WI38 (cell line): ENCODE measurements around the gene DIPK1B.
A peak's percentile ranks its signal among the peaks of the same experiment; 100 is the strongest.

Experiments
- H3K4me3 ChIP-seq: 2 replicates; pipeline ENCODE4 v1.5.1; 2011; ENCODE audit warnings: low read depth, mild to moderate bottlenecking, control low read depth, low read length
- TF ChIP-seq, protein P1 (sequence below): IDR thresholded peaks from 2 replicates; pipeline ENCODE4 v1.5.1; 2012; ENCODE audit warnings: low read depth, mild to moderate bottlenecking, control low read depth, low read length

DIPK1B gene

DNA sequence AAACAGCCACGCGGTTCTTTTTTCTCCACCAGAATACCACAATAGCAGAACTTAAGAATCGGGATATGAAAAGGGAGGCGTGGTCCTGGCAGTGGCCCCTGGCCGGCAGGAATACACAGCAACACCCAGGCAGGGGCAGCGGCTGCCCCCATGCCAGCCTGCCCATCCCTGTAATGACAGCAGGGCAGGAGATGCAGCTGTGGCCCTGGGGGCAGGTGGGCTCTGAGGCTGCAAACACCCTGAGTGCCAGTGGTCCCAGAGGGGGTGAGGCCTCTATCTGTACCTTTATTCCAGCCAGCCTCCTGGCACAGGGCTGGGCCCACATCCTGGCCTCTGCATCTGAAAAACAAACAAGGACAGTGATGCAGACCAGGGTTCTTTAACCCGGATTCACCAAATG lies 12.4 kb downstream of the DIPK1B start:
- H3K4me3 ChIP-seq = no peak overlapping the region
- TF ChIP-seq, protein P1, sequence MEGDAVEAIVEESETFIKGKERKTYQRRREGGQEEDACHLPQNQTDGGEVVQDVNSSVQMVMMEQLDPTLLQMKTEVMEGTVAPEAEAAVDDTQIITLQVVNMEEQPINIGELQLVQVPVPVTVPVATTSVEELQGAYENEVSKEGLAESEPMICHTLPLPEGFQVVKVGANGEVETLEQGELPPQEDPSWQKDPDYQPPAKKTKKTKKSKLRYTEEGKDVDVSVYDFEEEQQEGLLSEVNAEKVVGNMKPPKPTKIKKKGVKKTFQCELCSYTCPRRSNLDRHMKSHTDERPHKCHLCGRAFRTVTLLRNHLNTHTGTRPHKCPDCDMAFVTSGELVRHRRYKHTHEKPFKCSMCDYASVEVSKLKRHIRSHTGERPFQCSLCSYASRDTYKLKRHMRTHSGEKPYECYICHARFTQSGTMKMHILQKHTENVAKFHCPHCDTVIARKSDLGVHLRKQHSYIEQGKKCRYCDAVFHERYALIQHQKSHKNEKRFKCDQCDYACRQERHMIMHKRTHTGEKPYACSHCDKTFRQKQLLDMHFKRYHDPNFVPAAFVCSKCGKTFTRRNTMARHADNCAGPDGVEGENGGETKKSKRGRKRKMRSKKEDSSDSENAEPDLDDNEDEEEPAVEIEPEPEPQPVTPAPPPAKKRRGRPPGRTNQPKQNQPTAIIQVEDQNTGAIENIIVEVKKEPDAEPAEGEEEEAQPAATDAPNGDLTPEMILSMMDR = no peak

DNA sequence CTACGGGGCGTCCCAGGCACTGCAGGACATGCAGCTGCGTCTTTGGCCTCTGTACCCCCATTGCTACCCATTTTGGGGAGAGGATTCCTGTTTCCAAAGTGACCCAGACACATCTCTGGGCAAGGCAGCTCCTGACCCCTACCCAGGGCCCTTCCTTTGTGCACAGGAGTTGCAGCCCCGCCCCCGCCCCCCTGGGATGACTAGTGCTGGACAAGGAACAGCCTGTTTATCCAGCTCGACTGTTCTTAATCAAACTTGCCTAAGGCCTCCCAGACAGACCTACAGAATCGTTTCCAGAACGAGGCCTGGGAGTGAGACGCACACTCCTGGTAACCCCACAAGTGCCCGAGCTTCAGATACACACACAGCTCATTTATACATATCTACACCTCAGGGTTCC lies 13.2 kb downstream of the DIPK1B start:
- peak overlapping the region; percentile 84; the same call in 1 of the 2 replicates for H3K4me3 ChIP-seq
- TF ChIP-seq, protein P1 = no peak

DNA sequence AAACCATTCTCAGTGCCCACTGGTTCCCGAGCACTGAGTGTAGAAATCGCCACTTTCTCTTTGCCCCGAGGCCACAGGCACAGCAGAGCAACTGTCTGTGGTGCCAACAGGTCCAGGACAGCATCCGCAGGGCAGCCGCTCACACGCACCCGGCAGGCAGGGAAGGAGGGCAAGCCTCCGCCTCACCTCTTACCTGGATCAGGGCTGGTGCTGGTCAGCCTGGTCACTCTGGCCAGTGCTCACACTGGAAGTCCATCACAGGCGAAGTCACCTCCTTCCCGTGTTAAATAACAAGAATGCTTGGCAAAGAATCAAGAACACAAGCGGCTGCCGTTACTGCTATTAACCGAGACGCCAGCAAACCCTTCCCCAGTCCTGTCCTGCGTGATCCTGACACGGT lies 13.7 kb downstream of the DIPK1B start:
- peak overlapping the region; percentile 84 for H3K4me3 ChIP-seq
- TF ChIP-seq, protein P1 = no peak

DNA sequence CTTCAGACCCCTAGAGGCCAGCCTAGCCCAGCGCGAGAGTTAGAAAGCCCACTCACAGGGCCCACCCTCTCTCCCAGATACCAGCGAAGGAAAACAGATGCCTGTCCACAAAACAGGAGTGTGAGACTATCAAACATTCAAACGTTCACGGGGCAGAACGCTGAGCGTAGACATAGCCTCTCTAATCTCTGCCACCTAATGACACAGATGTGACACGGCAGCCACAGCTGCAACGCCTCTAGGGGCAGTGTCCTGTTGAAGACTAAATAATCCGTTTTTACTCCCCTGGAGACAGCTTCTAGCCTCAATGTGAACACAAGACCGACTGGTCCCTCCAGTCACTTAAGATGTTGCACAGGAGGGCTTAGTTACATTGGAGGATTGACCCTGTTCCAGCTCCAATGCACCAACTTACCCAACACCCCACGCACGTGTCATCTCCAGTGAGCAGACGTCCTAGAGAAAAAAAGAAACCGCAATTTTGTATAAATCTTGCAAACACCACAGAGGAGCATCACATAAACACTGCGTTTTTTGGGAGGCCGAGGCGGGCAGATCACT lies 14.3 kb downstream of the DIPK1B start:
- TF ChIP-seq, protein P1 = peak; percentile 30; the same call in 1 of the 2 replicates
- peak overlapping the region; percentile 84 for H3K4me3 ChIP-seq

DNA sequence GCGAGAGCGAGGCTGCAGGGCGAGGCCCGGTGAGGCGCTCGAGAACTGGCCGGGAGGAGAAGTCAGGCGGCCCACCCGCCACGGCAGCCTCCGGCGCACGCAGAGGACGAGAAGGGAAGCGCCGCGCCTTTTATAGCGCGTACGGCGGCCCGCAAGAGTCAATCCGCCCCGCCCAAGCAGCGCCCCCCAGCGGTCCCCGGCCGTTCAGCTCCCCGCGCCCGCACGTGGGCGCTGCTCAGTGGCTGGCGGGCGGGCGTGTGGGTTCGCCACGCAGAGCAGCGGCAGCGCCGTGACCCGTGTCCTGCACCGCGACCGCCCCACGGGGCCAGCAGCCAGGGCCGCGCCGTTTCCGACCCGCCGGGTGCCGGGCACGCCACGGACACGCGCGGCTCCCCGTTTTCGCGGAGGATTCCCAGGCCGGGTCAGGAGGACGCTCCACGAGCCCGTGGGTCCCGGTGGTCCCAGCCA lies 15.7 kb downstream of the DIPK1B start:
- TF ChIP-seq, protein P1 = peak; percentile 65

DNA sequence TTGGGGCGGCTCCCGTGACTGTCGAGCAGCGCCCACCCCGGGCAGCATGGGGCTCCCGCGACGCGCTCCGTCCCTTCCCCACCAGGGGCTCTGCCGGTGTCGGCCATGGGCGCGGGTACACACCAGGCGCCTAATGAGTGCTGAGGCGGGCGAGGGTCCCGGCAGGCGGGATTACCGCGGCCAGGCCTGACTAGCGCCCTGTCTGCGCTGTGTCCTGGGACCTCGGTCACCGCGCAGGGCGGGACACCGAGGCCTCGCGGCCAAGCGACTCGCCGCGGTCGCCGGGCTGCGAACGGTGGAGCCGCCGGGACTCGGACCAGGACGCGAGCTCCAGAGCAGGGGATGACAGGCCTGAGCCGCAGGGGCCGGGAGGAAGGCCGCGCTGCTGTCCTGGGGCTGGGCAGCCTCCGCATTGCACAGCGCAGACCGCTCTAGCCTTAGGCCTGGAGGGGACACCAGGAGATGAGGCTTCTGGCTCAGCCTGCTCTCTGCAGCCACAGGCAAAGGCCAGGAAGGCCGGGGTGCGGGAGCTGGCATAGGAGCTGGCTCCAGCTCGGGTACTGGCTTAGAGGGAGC lies 16.3 kb downstream of the DIPK1B start:
- H3K4me3 ChIP-seq = peak overlapping the region; percentile 84
- TF ChIP-seq, protein P1 = no peak

More for the DNA sequence above, 15.7 kb downstream of the DIPK1B start:
- peak overlapping the region; percentile 84 for H3K4me3 ChIP-seq

DNA sequence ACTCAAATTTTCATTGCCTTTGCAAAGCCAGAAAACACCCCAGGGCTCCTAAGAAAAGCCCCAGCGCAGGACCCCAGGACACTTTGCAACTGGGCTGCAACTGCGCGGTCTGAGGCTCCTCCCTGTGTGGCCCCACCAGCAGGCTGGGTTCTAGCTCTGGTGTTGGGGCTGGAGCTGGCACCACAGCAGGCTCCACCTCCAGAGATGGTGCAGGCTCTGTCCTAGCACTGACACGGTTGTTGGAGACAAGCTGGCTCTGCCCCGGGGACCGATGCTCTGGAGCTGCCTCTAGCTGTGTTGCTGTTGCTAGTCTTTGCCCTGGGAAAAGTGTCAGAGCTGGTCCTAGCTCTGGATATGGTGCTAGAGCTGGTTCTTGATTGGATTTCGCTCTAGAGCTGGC lies 16.8 kb downstream of the DIPK1B start:
- H3K4me3 ChIP-seq = peak overlapping the region; percentile 84
- TF ChIP-seq, protein P1 = no peak
